ENCODE results near the gene CDKL1. TPM values are rescaled to one million over a fixed set of nuclear protein-coding genes. Genes with fewer than 3 reads are reported as not detected.

The CDKL1 gene
- total RNA-seq, result 15.9 TPM

GRCh38 chr14:50396631-50397389, at the start of gene CDKL1:
Gene CDKL1 (minus strand): TSS chr14:50396881. CDS start chr14:50395868, 1,013 bp downstream.

GRCh38 chr14:50311972-50312733, 84.5 kb downstream of the CDKL1 start, which contains the start of the genes DMAC2L and L2HGDH:
Gene DMAC2L (plus strand): TSS chr14:50312324. CDS start chr14:50321488, 9,164 bp downstream.
Gene L2HGDH (minus strand): TSS chr14:50312229. CDS start chr14:50312150, 79 bp downstream.

Other genes starting within 250 kb of the CDKL1 start
- gene SOS2, start 165.3 kb downstream of the CDKL1 start, total RNA-seq, result 65.2 TPM
- gene L2HGDH, start 84.7 kb downstream of the CDKL1 start, total RNA-seq, result 13.7 TPM
- gene DMAC2L, start 84.6 kb downstream of the CDKL1 start, total RNA-seq, result 16.4 TPM
- 247 TPM for gene MAP4K5, start 135.7 kb upstream of the CDKL1 start, total RNA-seq
- gene ATL1, start 163.3 kb upstream of the CDKL1 start, total RNA-seq, result 34.6 TPM